Astrocyte of the spinal cord (primary cell): ENCODE results near the gene GALK1.

Experiments used
- DNase-seq: peaks from one replicate; pipeline ENCODE4 v3.0.0; 2011; ENCODE audit warnings: low read depth, low spot score
- H3K4me3 ChIP-seq: 2 replicates; pipeline ENCODE4 v1.5.1; 2011; ENCODE audit warnings: low read depth, mild to moderate bottlenecking, low read length, moderate library complexity
- CTCF ChIP-seq: IDR thresholded peaks from 2 replicates; pipeline ENCODE4 v1.5.1; 2012; ENCODE audit warnings: low read depth, mild to moderate bottlenecking, low read length, inconsistent platforms
- in situ Hi-C: cut with HindIII; loops from 2 replicates; pipeline ENCODE4 v1.10.0; 2017; ENCODE audit warnings: low sequenced_read_pairs

Gene GALK1

GRCh38 chr17:75773808-75774470, 8.9 kb upstream of the GALK1 start:
- no peak overlapping the region for H3K4me3 ChIP-seq
- no peak for TF ChIP-seq CTCF
- in situ Hi-C loops: no loop called here
- no peak for DNase-seq

- TF ChIP-seq CTCF: no peak
- DNase-seq: no peak
- in situ Hi-C loops: no loop called here
- H3K4me3 ChIP-seq: no peak overlapping the region
Measured at GRCh38 chr17:75773121-75773807, 8.3 kb upstream of the GALK1 start.

- DNase-seq: no peak
- in situ Hi-C loops: no loop called here
- TF ChIP-seq CTCF: peak; percentile 36
- H3K4me3 ChIP-seq: no peak overlapping the region
Measured at GRCh38 chr17:75771334-75772281, 6.6 kb upstream of the GALK1 start.

- in situ Hi-C loops: no loop called here
- no peak for TF ChIP-seq CTCF
- H3K4me3 ChIP-seq: no peak overlapping the region
- DNase-seq: no peak
Measured at GRCh38 chr17:75769536-75769935, 4.5 kb upstream of the GALK1 start.

- TF ChIP-seq CTCF: no peak
- in situ Hi-C loops: no loop called here
- H3K4me3 ChIP-seq: no peak overlapping the region
- DNase-seq: no peak
Measured at GRCh38 chr17:75767881-75768280, 2.9 kb upstream of the GALK1 start.

- no peak for DNase-seq
- in situ Hi-C loops: no loop called here
- no peak overlapping the region for H3K4me3 ChIP-seq
- TF ChIP-seq CTCF: no peak
Measured at GRCh38 chr17:75765981-75766380, 989 bp upstream of the GALK1 start.
